Type B pancreatic cell (in vitro differentiated cells): Measurements from ENCODE around the gene REPS1. TPM values are rescaled to one million over a fixed set of nuclear protein-coding genes. Genes with fewer than 3 reads are reported as not detected.

Experiments used
- DNase-seq: peaks from one replicate; pipeline ENCODE4 v3.0.0; 2021; ENCODE audit warnings: mixed read lengths; ENCODE audit not compliant: unreplicated experiment; ENCODE audit errors: extremely low spot score
- H3K27ac Mint-ChIP-seq: 2 replicates; pipeline ENCODE4 v1.8.0; 2021; ENCODE audit warnings: mild to moderate bottlenecking, mixed read lengths
- H3K27me3 Mint-ChIP-seq: 2 replicates; pipeline ENCODE4 v1.8.0; 2021; ENCODE audit warnings: mixed read lengths
- H3K36me3 Mint-ChIP-seq: 2 replicates; pipeline ENCODE4 v1.8.0; 2021; ENCODE audit warnings: mixed read lengths
- H3K4me1 Mint-ChIP-seq: one replicate; pipeline ENCODE4 v1.8.0; 2021; ENCODE audit warnings: mixed read lengths; ENCODE audit not compliant: unreplicated experiment
- H3K4me3 Mint-ChIP-seq: 2 replicates; pipeline ENCODE4 v1.8.0; 2021; ENCODE audit warnings: mild to moderate bottlenecking, mixed read lengths
- H3K9me3 Mint-ChIP-seq: 2 replicates; pipeline ENCODE4 v1.8.0; 2021; ENCODE audit warnings: mixed read lengths
- total RNA-seq: library from RNA; stranded (reverse); gene quantifications from 2 replicates; pipeline ENCODE4 v1.2.1, GENCODE V29; 2021; ENCODE audit warnings: low replicate concordance
- TF ChIP-seq, protein P1 (sequence below): fragments of 200-600 bp; sonication (generic); conservative IDR thresholded peaks from 2 replicates; pipeline ENCODE4 v1.5.0; 2021; ENCODE audit warnings: antibody characterized with exemption, mild to moderate bottlenecking

Gene REPS1
- total RNA-seq, 1 donor from 2014 or later = 57.0 TPM

DNA sequence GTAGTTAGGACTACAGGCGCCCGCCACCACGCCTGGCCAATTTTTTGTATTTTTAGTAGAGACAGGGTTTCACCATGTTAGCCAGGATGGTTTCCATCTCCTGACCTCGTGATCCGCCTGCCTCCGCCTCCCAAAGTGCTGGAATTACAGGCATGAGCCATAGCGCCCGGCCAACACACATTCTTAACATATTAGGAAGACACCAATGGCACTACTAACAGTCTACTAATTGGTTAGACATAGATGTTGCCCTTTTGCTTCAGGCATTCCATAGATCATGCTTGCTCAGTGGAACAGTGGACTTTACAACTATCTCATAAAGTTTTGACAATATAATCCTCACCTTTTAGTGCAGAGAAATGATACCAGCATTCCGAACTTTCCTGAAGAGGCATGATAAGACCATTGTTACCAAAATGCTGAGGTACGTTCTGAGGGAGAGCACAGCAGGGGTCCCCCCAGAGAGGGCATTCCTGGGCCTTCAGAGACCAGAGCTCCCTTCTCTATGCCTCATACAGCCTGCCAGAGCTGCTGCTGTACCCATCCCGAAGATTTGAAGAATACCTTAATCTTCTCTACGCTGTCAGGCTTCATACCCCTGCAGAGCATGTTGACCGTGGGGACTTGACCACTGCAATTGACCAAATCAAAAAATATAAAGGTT lies 102.8 kb downstream of the REPS1 start:
- TF ChIP-seq, protein P1, sequence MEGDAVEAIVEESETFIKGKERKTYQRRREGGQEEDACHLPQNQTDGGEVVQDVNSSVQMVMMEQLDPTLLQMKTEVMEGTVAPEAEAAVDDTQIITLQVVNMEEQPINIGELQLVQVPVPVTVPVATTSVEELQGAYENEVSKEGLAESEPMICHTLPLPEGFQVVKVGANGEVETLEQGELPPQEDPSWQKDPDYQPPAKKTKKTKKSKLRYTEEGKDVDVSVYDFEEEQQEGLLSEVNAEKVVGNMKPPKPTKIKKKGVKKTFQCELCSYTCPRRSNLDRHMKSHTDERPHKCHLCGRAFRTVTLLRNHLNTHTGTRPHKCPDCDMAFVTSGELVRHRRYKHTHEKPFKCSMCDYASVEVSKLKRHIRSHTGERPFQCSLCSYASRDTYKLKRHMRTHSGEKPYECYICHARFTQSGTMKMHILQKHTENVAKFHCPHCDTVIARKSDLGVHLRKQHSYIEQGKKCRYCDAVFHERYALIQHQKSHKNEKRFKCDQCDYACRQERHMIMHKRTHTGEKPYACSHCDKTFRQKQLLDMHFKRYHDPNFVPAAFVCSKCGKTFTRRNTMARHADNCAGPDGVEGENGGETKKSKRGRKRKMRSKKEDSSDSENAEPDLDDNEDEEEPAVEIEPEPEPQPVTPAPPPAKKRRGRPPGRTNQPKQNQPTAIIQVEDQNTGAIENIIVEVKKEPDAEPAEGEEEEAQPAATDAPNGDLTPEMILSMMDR = no peak
- Mint-ChIP-seq H3K4me1 (no peaks in the 10 kb centered on the region), H3K4me3 (no peak overlapping the region), H3K27me3 (no peaks in the 10 kb centered on the region), H3K9me3 (no peaks in the 10 kb centered on the region), H3K36me3 (no peaks in the 10 kb centered on the region), H3K27ac (no peak overlapping the region)
- DNase-seq = no peak

DNA sequence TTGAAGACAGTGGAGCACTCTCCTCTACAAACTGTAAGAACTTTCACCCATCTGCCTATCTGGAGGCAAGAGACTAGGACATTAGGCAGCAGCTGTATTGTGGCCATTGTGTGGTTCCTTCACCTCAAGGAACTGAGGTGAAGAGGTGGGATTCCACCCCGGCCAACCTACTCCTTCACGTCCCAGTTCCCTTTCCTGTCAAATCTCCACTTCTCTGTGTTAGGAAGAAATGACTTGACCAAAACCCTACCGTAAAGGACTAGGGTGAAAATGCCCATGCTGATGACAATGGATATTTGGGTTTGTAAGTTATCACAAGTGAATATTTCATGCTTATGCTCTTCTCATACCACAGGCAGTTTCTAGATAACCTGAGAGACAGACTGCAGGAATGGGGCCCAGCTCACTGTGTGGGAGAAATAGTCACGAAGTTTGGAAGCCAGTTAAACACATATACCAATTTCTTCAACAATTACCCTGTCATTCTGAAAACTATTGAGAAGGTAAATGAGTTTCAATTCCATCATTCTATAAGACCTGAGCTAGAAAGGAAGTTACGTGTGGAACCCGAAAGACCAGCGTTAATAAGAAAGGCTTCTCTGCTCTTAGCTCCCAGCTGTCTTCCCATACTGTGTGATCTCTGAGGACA lies 105.6 kb downstream of the REPS1 start:
- Mint-ChIP-seq H3K9me3 (no peaks in the 10 kb centered on the region), H3K27me3 (no peaks in the 10 kb centered on the region), H3K4me1 (no peaks in the 10 kb centered on the region), H3K36me3 (no peaks in the 10 kb centered on the region), H3K4me3 (no peak overlapping the region), H3K27ac (no peak overlapping the region)
- DNase-seq = no peak
- TF ChIP-seq, protein P1 = no peak

DNA sequence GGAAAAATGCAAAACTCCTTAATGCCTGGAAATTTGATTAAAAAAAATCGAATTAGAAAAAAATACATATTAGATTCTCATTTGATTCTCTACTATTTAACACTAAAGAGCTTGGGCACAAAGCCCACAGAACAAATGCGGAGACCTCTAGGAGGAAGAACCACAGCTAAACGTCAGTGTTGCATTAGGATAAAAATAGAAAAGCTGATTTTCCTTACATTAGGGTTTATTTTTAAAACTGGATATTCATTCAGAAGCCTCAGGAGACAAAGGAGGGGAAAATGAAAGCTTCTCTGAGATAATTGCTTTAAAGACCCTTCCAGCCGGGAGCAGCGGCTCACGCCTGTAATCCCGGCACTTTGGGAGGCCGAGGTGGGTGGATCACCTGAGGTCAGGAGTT lies 114.9 kb downstream of the REPS1 start:
- Mint-ChIP-seq H3K27me3 (no peaks in the 10 kb centered on the region), H3K4me3 (no peak overlapping the region), H3K36me3 (no peaks in the 10 kb centered on the region), H3K4me1 (peaks cover 5% of the 10 kb centered on the region), H3K9me3 (no peaks in the 10 kb centered on the region), H3K27ac (no peak overlapping the region)
- TF ChIP-seq, protein P1 = no peak
- DNase-seq = no peak

DNA sequence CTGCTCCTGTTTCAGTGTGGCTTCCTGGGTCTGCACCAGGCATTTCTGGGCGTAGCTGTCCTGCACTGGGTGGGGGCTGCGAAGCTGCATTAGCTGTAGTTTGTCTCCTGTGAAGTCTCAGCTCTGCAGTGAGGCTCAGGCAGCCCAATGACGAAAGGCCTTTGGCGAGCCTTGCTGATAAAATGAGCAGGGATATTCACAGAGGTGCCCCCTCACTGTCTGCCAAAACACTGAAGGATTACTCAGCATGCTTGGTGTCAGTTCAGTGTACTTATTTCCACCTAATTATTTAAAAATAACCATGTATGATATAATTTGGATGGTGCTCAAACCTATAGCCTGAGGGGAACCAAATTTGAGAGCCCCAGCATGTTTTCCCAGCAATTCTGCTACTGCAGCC lies 118.7 kb downstream of the REPS1 start:
- Mint-ChIP-seq H3K9me3 (no peaks in the 10 kb centered on the region), H3K36me3 (no peaks in the 10 kb centered on the region), H3K27me3 (no peaks in the 10 kb centered on the region), H3K27ac (no peak overlapping the region), H3K4me1 (peaks cover 9% of the 10 kb centered on the region), H3K4me3 (no peak overlapping the region)
- TF ChIP-seq, protein P1 = no peak
- DNase-seq = no peak

DNA sequence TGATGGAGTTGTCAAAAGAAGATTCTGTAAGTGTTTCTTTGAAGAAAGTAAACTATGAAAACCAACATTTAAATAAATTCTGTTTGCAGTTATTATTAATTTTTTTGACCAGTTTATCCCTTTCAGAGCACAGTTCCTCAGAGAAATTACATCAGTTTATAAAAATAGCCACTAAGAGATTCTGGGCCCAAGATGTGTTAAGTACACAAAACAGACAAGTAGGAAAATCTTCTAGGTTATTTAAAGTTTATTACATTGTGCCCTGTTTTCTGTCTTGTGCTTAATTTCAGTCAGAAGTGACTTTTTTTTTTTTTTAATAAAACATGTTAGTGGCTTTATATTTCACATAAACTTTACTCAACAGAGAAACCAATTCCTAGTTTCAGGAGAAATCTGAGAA lies 119.9 kb downstream of the REPS1 start:
- H3K4me1 Mint-ChIP-seq = peaks cover 10% of the 10 kb centered on the region
- no peak overlapping the region for H3K27ac Mint-ChIP-seq
- no peaks in the 10 kb centered on the region for H3K36me3 Mint-ChIP-seq

More for the DNA sequence above, 119.9 kb downstream of the REPS1 start:
- Mint-ChIP-seq H3K9me3 (no peaks in the 10 kb centered on the region), H3K27me3 (no peaks in the 10 kb centered on the region), H3K4me3 (no peak overlapping the region)
- TF ChIP-seq, protein P1 = no peak
- no peak for DNase-seq
